Colonic mucosa (tissue), 4 donors: ENCODE results near the gene SMAD3. TPM values are rescaled to one million over a fixed set of nuclear protein-coding genes. Genes with fewer than 3 reads are reported as not detected.

Source experiments
- DNase-seq: peaks from one replicate; pipeline ENCODE4 v3.0.0-alpha.2; 2020
- H3K27ac ChIP-seq: fragments of 200-600 bp; one replicate; pipeline ENCODE4 v1.8.0; 2021
- H3K27me3 ChIP-seq: fragments of 200-600 bp; one replicate; pipeline ENCODE4 v1.8.0; 2021
- H3K36me3 ChIP-seq: fragments of 200-600 bp; one replicate; pipeline ENCODE4 v1.8.0; 2021
- H3K4me1 ChIP-seq: fragments of 200-600 bp; one replicate; pipeline ENCODE4 v1.8.0; 2021; ENCODE audit warnings: mild to moderate bottlenecking
- H3K4me3 ChIP-seq: fragments of 200-600 bp; one replicate; pipeline ENCODE4 v1.8.0; 2021
- H3K9ac ChIP-seq, 2 donors: one replicate each; pipeline ENCODE4 v1.7.0; 2013; ENCODE audit warnings: control low read depth in 2 of 2, low read depth in 2 of 2, low read length in 2 of 2
- H3K9me3 ChIP-seq: fragments of 200-600 bp; one replicate; pipeline ENCODE4 v1.8.0; 2021
- intact Hi-C: fragments of 100-400 bp; cut with DNase I; formaldehyde crosslinking; loops from one replicate; pipeline ENCODE4 v1.14.1; 2022
- total RNA-seq, 2 donors: library from RNA; stranded (reverse); fragmentation: NEBNext Ultra II Directional in 1 of 2; extraction: Animal tissue kit (Norgen Biotek cat#: 25700) in 1 of 2; gene quantifications; one replicate each; pipeline ENCODE4 v1.2.1, GENCODE V29; 2021
- TF ChIP-seq, protein P1 (sequence below): fragments of 200-600 bp; IDR thresholded peaks from one replicate; pipeline ENCODE4 v1.8.0; 2022; ENCODE audit warnings: antibody characterized with exemption, mild to moderate bottlenecking
- donor health status: healthy.
- donor health status: DM: no; HTN: no; CAD: no.
- donor health status: DM: no; HTN: no; CAD: no.

SMAD3 gene
- total RNA-seq, 2 donors from 2014 or later, result 38.6 to 62.1 TPM

DNA sequence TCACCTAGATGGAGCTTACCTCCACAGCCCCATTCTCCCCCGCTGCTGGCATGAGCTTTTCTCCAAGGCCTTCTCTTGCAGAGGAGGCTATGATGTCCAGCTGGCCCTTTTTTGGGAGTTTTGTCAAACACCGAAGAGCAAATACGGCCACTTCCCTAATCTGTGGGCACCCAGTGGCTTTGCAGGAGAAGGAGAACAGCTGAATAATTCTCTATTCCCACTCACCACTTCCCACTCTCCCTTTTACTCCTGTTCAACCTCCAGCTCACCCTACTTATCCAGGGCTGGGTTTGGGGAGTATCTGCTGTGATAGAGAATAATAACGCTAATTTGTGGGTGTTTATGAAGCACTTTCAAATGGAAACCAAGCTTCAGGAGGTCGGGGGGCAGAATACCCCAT lies 96.0 kb downstream of the SMAD3 start:
- no peaks in the 10 kb centered on the region for H3K27me3 ChIP-seq
- no peak for DNase-seq
- H3K9me3 ChIP-seq, result no peaks in the 10 kb centered on the region
- no peak overlapping the region for H3K4me3 ChIP-seq
- H3K4me1 ChIP-seq, result peaks cover 6% of the 10 kb centered on the region
- TF ChIP-seq, protein P1, sequence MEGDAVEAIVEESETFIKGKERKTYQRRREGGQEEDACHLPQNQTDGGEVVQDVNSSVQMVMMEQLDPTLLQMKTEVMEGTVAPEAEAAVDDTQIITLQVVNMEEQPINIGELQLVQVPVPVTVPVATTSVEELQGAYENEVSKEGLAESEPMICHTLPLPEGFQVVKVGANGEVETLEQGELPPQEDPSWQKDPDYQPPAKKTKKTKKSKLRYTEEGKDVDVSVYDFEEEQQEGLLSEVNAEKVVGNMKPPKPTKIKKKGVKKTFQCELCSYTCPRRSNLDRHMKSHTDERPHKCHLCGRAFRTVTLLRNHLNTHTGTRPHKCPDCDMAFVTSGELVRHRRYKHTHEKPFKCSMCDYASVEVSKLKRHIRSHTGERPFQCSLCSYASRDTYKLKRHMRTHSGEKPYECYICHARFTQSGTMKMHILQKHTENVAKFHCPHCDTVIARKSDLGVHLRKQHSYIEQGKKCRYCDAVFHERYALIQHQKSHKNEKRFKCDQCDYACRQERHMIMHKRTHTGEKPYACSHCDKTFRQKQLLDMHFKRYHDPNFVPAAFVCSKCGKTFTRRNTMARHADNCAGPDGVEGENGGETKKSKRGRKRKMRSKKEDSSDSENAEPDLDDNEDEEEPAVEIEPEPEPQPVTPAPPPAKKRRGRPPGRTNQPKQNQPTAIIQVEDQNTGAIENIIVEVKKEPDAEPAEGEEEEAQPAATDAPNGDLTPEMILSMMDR, result no peak
- H3K9ac ChIP-seq, result no peak overlapping the region
- intact Hi-C loops, result no loop called here
- H3K36me3 ChIP-seq, result no peaks in the 10 kb centered on the region
- H3K27ac ChIP-seq, result no peak overlapping the region

DNA sequence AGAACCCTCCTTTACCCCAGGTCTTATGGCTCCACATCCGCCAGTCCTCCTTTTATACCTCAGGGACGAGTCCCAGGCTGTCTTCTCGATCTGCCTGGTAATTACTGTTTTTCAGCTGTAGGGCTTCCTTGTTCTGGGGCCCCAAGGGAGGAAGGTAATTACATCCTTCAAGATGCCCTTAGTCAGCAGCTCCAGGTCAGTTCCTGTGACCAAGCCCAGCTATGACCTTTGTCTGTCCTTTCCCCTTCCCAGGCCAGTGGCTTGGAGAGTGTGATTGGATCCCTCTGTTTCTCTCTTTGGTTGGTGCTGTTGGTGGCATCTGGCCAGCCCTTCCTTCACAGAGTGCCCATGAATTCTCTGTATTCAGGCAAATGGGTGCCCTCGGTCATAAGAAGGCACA lies 96.5 kb downstream of the SMAD3 start:
- no peak for DNase-seq
- Histone ChIP-seq H3K27me3 (no peaks in the 10 kb centered on the region), H3K27ac (no peak overlapping the region), H3K9ac (no peak overlapping the region), H3K4me1 (peaks cover 6% of the 10 kb centered on the region), H3K36me3 (no peaks in the 10 kb centered on the region), H3K9me3 (no peaks in the 10 kb centered on the region), H3K4me3 (no peak overlapping the region)
- TF ChIP-seq, protein P1, result no peak
- intact Hi-C loops, result no loop called here

DNA sequence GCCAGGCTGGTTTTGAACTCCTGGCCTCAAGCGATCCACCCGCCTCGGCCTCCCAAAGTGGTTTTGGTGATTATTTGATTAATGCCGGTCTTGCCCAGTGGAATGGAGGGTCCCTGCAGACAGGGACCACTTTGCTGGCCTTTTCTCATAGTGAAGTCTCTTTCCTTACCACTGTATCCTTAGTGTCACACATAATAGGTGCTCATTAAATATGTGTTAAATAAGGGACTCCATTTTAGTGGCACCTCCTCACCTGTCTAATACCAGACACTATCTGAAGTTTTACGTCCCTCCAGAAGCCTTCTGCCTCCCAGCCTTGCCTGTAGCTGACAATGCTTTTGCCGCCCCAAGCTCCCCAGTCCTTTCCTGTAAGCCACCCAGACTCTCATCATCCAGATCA lies 97.8 kb downstream of the SMAD3 start:
- no peaks in the 10 kb centered on the region for H3K9me3 ChIP-seq
- DNase-seq, result no peak

DNA sequence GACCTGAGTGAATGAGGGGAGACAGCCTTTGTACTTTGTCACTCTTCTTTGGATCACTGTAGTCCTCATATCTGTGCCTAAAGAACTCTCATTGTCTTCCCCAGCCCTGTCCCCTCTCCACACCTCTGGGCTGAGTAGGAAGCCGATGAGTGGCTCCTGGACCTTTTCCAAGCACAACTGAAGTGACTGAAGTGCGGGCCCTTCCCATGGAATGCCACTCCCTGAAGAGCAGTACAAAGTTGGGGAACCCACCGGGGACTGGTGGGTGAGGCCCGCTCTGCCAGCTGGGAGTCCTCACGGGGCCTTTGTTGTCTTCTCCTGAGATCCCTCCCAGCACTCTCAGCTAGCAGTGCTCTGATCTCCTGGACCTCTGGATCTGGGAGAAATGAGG lies 99.0 kb downstream of the SMAD3 start:
- TF ChIP-seq, protein P1, result no peak
- no peak for DNase-seq
- Histone ChIP-seq H3K27me3 (no peaks in the 10 kb centered on the region), H3K9me3 (no peaks in the 10 kb centered on the region), H3K36me3 (no peaks in the 10 kb centered on the region), H3K27ac (no peak overlapping the region), H3K4me1 (peaks cover 6% of the 10 kb centered on the region), H3K9ac (no peak overlapping the region), H3K4me3 (no peak overlapping the region)
- intact Hi-C loops, result no loop called here

More for the DNA sequence above, 97.8 kb downstream of the SMAD3 start:
- TF ChIP-seq, protein P1, result no peak
- Histone ChIP-seq H3K9ac (no peak overlapping the region), H3K4me3 (no peak overlapping the region), H3K27me3 (no peaks in the 10 kb centered on the region), H3K36me3 (no peaks in the 10 kb centered on the region), H3K4me1 (peaks cover 6% of the 10 kb centered on the region), H3K27ac (no peak overlapping the region)
- intact Hi-C loops, result no loop called here

DNA sequence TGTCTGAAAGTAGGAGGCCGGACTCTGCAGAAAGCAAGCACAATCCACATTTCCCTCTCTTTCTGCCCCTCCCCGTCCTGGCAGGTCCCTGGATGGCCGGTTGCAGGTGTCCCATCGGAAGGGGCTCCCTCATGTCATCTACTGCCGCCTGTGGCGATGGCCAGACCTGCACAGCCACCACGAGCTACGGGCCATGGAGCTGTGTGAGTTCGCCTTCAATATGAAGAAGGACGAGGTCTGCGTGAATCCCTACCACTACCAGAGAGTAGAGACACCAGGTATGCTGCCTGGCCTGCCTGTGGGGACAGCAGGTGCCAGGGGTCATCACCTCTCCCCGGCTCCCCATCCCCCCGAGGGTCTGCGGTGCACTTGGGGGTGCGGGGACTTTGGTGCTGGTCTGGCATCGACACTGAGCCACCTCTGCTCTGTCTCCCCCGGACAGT lies 99.4 kb downstream of the SMAD3 start:
- Histone ChIP-seq H3K9me3 (no peaks in the 10 kb centered on the region), H3K4me3 (no peak overlapping the region), H3K27ac (no peak overlapping the region), H3K36me3 (no peaks in the 10 kb centered on the region), H3K9ac (no peak overlapping the region), H3K27me3 (no peaks in the 10 kb centered on the region), H3K4me1 (peaks cover 6% of the 10 kb centered on the region)
- intact Hi-C loops, result no loop called here
- TF ChIP-seq, protein P1, result no peak
- no peak for DNase-seq
